Endothelial cell of umbilical vein (primary cell): ENCODE measurements around the gene CACNA2D3. TPM values are rescaled to one million over a fixed set of nuclear protein-coding genes. Genes with fewer than 3 reads are reported as not detected.

Experiments
- BruUV-seq: library from RNA; stranded (reverse); fragments of 400-500 nt; replicated peaks from 2 replicates; lab custom pipeline; 2021; lab: Mats Ljungman, UMichigan
- CTCF ChIA-PET: fragments of 300-600, 350-600 bp; sonication (Branson Sonifier 250); formaldehyde crosslinking; loops from one replicate; lab custom pipeline; 2021; ENCODE audit warnings: antibody characterized with exemption, inconsistent platforms; lab: Charles Lee
- POLR2A ChIA-PET: fragments of 300-600, 350-600 bp; sonication (Branson Sonifier 250); formaldehyde crosslinking; loops from one replicate; lab custom pipeline; 2021; ENCODE audit warnings: antibody characterized with exemption, inconsistent platforms; lab: Charles Lee
- DNase-seq: peaks from one replicate; pipeline ENCODE4 v3.0.0-alpha.2; 2011; ENCODE audit warnings: low read depth, low spot score
- FAIRE-seq: peaks from 2 replicates; lab custom pipeline; 2011; peaks lifted over from hg19 to GRCh38; lab: Jason Lieb, UNC
- H2AFZ ChIP-seq: 2 replicates; pipeline ENCODE4 v1.6.0; 2012; ENCODE audit warnings: low read depth, low read length, control low read depth, inconsistent platforms
- H3K27ac ChIP-seq: 2 replicates; pipeline ENCODE4 v1.5.1; 2011; ENCODE audit warnings: low read depth, mild to moderate bottlenecking, control low read depth, low read length, moderate library complexity; ENCODE audit not compliant: insufficient read depth
- H3K27me3 ChIP-seq, 2 experiments: 2 replicates each; pipeline versions ENCODE4 v1.6.0 to v1.6.1; 2011; ENCODE audit warnings: low read length in 2 of 2, mixed read lengths in 1 of 2; ENCODE audit not compliant: control insufficient read depth in 2 of 2, insufficient read depth in 2 of 2
- H3K36me3 ChIP-seq, 2 experiments: 2 replicates in 1 of 2; 3 replicates in 1 of 2; pipeline ENCODE4 v1.5.1; 2011; ENCODE audit warnings: low read length in 2 of 2, mild to moderate bottlenecking in 1 of 2, moderate library complexity in 1 of 2; ENCODE audit not compliant: control insufficient read depth in 2 of 2, insufficient read depth in 2 of 2; ENCODE audit errors: extremely low read depth in 1 of 2
- H3K4me1 ChIP-seq: 3 replicates; pipeline ENCODE4 v1.5.1; 2011; ENCODE audit warnings: mild to moderate bottlenecking, low read length; ENCODE audit not compliant: control insufficient read depth, insufficient read depth; ENCODE audit errors: extremely low read depth
- H3K4me2 ChIP-seq: 2 replicates; pipeline ENCODE4 v1.6.1; 2011; ENCODE audit warnings: low read length, control low read depth, mixed read lengths; ENCODE audit not compliant: insufficient read depth
- H3K4me3 ChIP-seq, 3 experiments: fragments of 200-600 bp in 1 of 3; sonication (generic), shearing (Covaris generic) in 1 of 3; replicated peaks in 1 of 3; 2 replicates each; pipeline ENCODE4 v1.5.1; 2011 to 2016; ENCODE audit warnings: control low read depth in 3 of 3, low read length in 3 of 3, mild to moderate bottlenecking in 2 of 3, inconsistent platforms in 1 of 3, low read depth in 1 of 3, moderate library complexity in 1 of 3; ENCODE audit not compliant: insufficient read depth in 1 of 3
- H3K79me2 ChIP-seq: 2 replicates; pipeline ENCODE4 v1.6.0; 2012; ENCODE audit warnings: low read length, inconsistent platforms; ENCODE audit not compliant: control insufficient read depth, insufficient read depth
- H3K9ac ChIP-seq: replicated peaks from 2 replicates; pipeline ENCODE3; 2011; ENCODE audit warnings: low read length, control low read depth; ENCODE audit not compliant: insufficient read depth; ENCODE audit errors: extremely low read depth
- H3K9me1 ChIP-seq: replicated peaks from 3 replicates; pipeline ENCODE4 v1.6.0; 2011; ENCODE audit warnings: mild to moderate bottlenecking, low read length; ENCODE audit not compliant: control insufficient read depth, insufficient read depth; ENCODE audit errors: extremely low read depth
- H3K9me3 ChIP-seq: replicated peaks from 2 replicates; pipeline ENCODE4 v1.5.1; 2012; ENCODE audit warnings: low read length, inconsistent platforms; ENCODE audit not compliant: control insufficient read depth, insufficient read depth
- H4K20me1 ChIP-seq: replicated peaks from 2 replicates; pipeline ENCODE3; 2011; ENCODE audit warnings: mild to moderate bottlenecking, low read length; ENCODE audit not compliant: control insufficient read depth, insufficient read depth; ENCODE audit errors: extremely low read depth
- MYC ChIP-seq: IDR thresholded peaks from one replicate; pipeline ENCODE4 v1.6.1; 2011; ENCODE audit warnings: mild to moderate bottlenecking, low read depth, low read length
- POLR2A ChIP-seq: IDR thresholded peaks from 2 replicates; pipeline ENCODE4 v1.6.1; 2012; ENCODE audit warnings: low read depth, mild to moderate bottlenecking, control low read depth, low read length
- POLR2AphosphoS5 ChIP-seq: IDR thresholded peaks from 2 replicates; pipeline ENCODE4 v1.6.1; 2012; ENCODE audit warnings: low read depth, mild to moderate bottlenecking, control low read depth, low read length, moderate library complexity; ENCODE audit not compliant: insufficient read depth
- dilution Hi-C: fragments of 300-500 bp; cut with MboI; formaldehyde crosslinking; loops from one replicate; pipeline ENCODE4 v1.15.0; 2019; ENCODE audit warnings: low sequenced_read_pairs; ENCODE audit not compliant: extremely low pct_ligation_motif_present
- intact Hi-C: fragments of 100-400 bp; cut with micrococcal nuclease; formaldehyde crosslinking; loops from one replicate; pipeline ENCODE4 v1.10.0; 2022
- polyA plus RNA-seq, 4 experiments: library from polyadenylated mRNA; depleted of rRNA in 3 of 4; stranded (reverse) in 3 of 4; unstranded in 1 of 4; fragments of >200 nt; gene quantifications; 2 replicates each; pipeline versions ENCODE4 v1.2.1 to v1.2.3, GENCODE V29; 2011 to 2012; ENCODE audit warnings: missing spikeins in 1 of 4
- total RNA-seq: library from RNA; stranded (reverse); gene quantifications from 2 replicates; pipeline ENCODE4 v1.2.3, GENCODE V29; 2021
- TF ChIP-seq, protein P1 (sequence below): IDR thresholded peaks from 2 replicates; pipeline ENCODE4 v1.6.1; 2011; ENCODE audit not compliant: insufficient read depth, insufficient read length

CACNA2D3 gene
- total and polyA plus RNA-seq, 2 donors (not counting 3 experiments of a cell fraction or from before 2014, with no cell fraction given), result not detected

DNA sequence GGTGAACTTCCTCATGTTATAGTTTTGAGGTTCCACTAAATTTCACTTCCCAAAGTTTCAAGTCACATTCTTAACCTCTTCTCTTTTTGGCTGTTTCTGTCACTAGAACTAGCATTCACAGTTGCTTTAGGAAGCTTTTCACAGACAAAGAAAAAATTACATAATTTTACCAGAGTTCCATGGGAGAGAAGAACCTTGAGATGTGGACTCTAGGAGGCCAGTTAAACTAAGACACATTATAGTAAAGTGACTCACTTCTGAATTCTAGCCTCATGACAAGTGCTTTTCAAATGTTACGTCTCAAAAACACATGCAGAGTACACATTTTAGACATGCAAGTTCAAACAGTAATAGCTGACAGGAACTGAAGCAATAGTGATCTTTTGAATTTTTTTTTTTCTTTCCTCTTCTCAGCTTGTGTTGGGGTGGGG lies 845.4 kb downstream of the CACNA2D3 start:
- H3K27ac ChIP-seq, result no peak overlapping the region
- H2AFZ ChIP-seq, result no peak overlapping the region
- intact Hi-C loops (no loop called here), dilution Hi-C loops (no loop called here)
- no peaks in the 10 kb centered on the region for H3K4me1 ChIP-seq
- ChIA-PET CTCF (no interaction called here), POLR2A (no interaction called here)
- H3K79me2 ChIP-seq, result no peaks in the 10 kb centered on the region
- no peaks in the 10 kb centered on the region for H3K36me3 ChIP-seq
- H3K9ac ChIP-seq, result no peak overlapping the region
- no peaks in the 10 kb centered on the region for H3K9me1 ChIP-seq
- H3K27me3 ChIP-seq, result no peaks in the 10 kb centered on the region
- TF ChIP-seq MYC, result no peak
- TF ChIP-seq POLR2AphosphoS5, result no peak
- no peak for TF ChIP-seq POLR2A
- BruUV-seq, result no TSS peak
- FAIRE-seq, result no peak
- no peak for DNase-seq
- no peaks in the 10 kb centered on the region for H3K9me3 ChIP-seq
- H3K4me2 ChIP-seq, result no peak overlapping the region
- H4K20me1 ChIP-seq, result no peaks in the 10 kb centered on the region
- H3K4me3 ChIP-seq, result no peak overlapping the region

DNA sequence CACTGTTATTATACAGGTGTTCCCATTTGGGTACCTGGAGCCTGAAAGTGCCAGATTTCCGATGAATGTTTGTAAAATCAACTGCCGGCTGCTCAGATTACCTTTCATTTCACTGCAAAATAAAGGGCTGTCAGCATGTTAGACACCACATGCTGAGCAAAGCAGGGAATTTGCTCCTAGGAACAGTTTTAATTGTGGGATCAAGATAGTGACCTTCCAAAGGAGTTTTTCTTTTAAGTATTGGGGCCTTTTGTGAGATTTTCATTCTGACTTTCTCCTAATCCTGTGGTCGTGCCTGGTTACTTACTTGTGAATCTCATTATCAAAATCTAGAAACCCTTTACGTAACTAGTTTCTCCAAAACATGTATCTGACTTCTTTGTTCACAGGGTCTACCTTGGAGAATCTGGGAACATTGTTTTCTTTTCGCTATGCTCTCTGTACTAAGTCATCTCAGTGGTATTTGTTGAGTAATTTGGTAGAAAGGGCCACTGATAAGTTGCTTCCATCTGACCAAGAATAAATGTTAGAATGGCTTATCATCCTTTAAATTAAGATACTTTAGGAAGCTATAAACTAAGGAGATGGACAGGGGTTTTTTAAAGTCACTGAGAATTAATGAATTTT lies 846.3 kb downstream of the CACNA2D3 start:
- Histone ChIP-seq H3K4me3 (no peak overlapping the region), H3K27ac (no peak overlapping the region), H3K4me2 (no peak overlapping the region), H4K20me1 (no peaks in the 10 kb centered on the region), H3K79me2 (no peaks in the 10 kb centered on the region), H3K9me1 (no peaks in the 10 kb centered on the region), H3K4me1 (no peaks in the 10 kb centered on the region), H3K9me3 (no peaks in the 10 kb centered on the region), H2AFZ (no peak overlapping the region), H3K36me3 (no peaks in the 10 kb centered on the region), H3K9ac (no peak overlapping the region), H3K27me3 (no peaks in the 10 kb centered on the region)
- no peak for FAIRE-seq
- POLR2A ChIA-PET, result no interaction called here
- dilution Hi-C loops, result no loop called here
- CTCF ChIA-PET, result no interaction called here
- no peak for DNase-seq
- no peak for TF ChIP-seq POLR2A
- TF ChIP-seq, protein P1, sequence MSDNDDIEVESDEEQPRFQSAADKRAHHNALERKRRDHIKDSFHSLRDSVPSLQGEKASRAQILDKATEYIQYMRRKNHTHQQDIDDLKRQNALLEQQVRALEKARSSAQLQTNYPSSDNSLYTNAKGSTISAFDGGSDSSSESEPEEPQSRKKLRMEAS, result no peak
- BruUV-seq, result no TSS peak
- intact Hi-C loops, result no loop called here
